Tibial nerve (tissue), 4 donors: ENCODE results near the gene GGA1.

Experiments used
- CTCF ChIP-seq, 5 experiments: fragments of 200-600 bp in 3 of 5; fragments of 450-650 bp in 2 of 5; sonication (generic) in 3 of 5; IDR thresholded peaks; one replicate each; pipeline ENCODE4 v1.5.1; 2016 to 2019; ENCODE audit warnings: antibody characterized with exemption in 5 of 5, mild to moderate bottlenecking in 3 of 5, moderate library complexity in 2 of 5
- EP300 ChIP-seq, 2 donors: sonication (generic); formaldehyde crosslinking; IDR thresholded peaks; one replicate each; pipeline ENCODE4 v1.6.1; 2017; ENCODE audit warnings: antibody characterized with exemption in 2 of 2, mild to moderate bottlenecking in 1 of 2
- POLR2A ChIP-seq, 2 donors: fragments of 450-650 bp; IDR thresholded peaks; one replicate each; pipeline ENCODE4 v1.6.1; 2017; ENCODE audit warnings: antibody characterized with exemption in 2 of 2, mild to moderate bottlenecking in 2 of 2, moderate library complexity in 2 of 2

- TF ChIP-seq POLR2A (IDR thresholded peaks at IDR 0.05) (no peak), CTCF (IDR thresholded peaks at IDR 0.05) (no peak), EP300 (IDR thresholded peaks at IDR 0.05) (no peak)
Measured at GRCh38 chr22:37650463-37651136, 42.0 kb downstream of the GGA1 start.
